IPS-18c (cell line): ENCODE measurements around the gene CAPN7.
"Not testable (repeated sequence)": the region's sequence is repeated elsewhere in the genome, so short reads cannot be mapped to it uniquely, and the experiment has no call there.

ENCODE experiments used
- H3K4me3 ChIP-seq: 2 replicates; pipeline ENCODE4 v1.7.0; 2013; ENCODE audit warnings: low read depth, mild to moderate bottlenecking, low read length, moderate library complexity; ENCODE audit not compliant: insufficient read depth
- H3K9me3 ChIP-seq: one replicate; pipeline ENCODE4 v1.6.1; 2013; ENCODE audit warnings: mild to moderate bottlenecking, low read length, moderate library complexity; ENCODE audit not compliant: control insufficient read depth, insufficient read depth

Gene CAPN7

DNA sequence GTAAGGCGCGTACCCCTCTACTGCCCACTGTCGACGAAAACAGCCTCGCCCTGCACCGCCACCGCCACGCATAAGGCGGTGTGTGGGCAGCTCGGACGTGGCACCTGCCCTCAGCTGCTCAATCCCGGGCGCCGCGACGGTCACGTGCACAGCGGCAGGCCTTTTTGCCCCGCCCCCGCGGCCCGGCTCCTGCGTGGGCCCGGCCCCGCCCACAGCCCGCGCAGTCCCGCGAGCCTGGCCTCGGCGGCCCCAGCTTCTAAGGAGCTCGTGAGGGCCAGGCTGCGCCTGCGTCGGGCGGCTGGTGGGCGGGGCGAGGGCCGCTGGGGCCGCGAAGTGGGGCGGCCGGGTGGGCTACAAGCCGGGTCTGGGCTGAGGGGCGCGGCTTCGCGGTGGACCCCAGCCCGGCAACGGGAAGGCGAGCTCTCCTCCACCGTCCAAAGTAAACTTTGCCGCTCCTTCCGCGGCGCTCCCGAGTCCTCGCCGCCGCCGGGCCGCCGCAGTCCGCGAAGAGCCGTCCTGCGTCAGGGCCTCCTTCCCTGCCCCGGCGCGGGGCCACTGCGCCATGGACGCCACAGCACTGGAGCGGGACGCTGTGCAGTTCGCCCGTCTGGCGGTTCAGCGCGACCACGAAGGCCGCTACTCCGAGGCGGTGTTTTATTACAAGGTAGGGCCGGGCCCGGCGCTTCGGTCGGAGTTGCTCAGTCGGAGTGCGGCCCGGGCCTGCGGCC, at the start of gene CAPN7:
Gene CAPN7, plus strand, starts transcription at position 313 of the 728 bp plus-strand sequence. Its CDS starts 250 bp downstream, at position 563.
- Histone ChIP-seq H3K9me3 (no peaks in the 10 kb centered on the region), H3K4me3 (peak within 1 kb of the TSS; percentile 91)

GRCh38 chr3:15157441-15157840, 48.6 kb upstream of the CAPN7 start:
- Histone ChIP-seq H3K4me3 (no peak overlapping the region), H3K9me3 (no peaks in the 10 kb centered on the region)

DNA sequence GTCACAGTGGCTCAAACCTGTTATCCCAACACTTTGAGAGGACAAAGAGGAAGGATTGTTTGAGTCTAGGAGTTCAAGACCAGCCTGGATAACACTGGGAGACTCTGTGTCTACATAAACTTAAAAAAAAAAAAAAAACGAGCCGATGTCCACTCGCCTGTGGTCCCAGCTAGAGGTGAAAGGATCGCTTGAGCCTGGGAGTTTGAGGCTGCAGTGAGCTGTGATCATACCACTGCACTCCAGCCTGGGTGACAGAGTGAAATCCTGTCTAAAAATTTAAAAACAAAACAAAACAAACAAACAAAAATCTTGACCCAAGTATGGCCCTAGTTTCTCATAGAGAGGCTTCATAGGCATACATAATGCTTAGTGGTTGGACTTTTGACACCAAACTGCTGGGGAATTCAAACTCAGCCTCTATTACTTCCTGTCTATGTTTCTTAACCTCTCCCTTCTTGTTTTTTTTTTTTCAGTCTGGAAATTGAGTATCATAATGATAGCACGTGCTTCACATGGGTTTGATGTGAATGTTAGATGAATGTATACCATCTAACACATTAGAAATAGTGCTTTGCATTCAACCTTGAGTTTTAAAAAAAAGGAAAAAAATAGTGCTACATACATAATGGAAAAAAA, 46.4 kb upstream of the CAPN7 start:
- Histone ChIP-seq H3K9me3 (no peaks in the 10 kb centered on the region), H3K4me3 (no peak overlapping the region)

GRCh38 chr3:15160662-15161061, 45.4 kb upstream of the CAPN7 start:
- no peak overlapping the region for H3K4me3 ChIP-seq
- H3K9me3 ChIP-seq, result peaks cover 3% of the 10 kb centered on the region

GRCh38 chr3:15161133-15161532, 44.9 kb upstream of the CAPN7 start:
- H3K4me3 ChIP-seq, result no peak overlapping the region
- H3K9me3 ChIP-seq, result peaks cover 3% of the 10 kb centered on the region

DNA sequence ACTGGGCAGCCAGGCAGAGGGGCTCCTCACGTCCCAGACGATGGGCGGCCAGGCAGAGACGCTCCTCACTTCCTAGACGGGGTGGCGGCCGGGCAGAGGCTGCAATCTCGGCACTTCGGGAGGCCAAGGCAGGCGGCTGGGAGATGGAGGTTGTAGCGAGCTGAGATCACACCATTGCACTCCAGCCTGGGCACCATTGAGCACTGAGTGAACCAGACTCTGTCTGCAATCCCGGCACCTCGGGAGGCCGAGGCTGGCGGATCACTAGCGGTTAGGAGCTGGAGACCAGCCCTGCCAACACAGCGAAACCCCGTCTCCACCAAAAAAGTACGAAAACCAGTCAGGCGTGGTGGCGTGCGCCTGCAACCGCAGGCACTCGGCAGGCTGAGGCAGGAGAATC, 42.4 kb upstream of the CAPN7 start:
- not testable (repeated sequence) for H3K9me3 ChIP-seq, H3K4me3 ChIP-seq

GRCh38 chr3:15164340-15164739, 41.7 kb upstream of the CAPN7 start:
- H3K9me3 ChIP-seq, result peaks cover 3% of the 10 kb centered on the region
- H3K4me3 ChIP-seq, result no peak overlapping the region

- 0 out of 2 replicates have a peak overlapping the region, but pooled peaks have one; percentile 0 for H3K4me3 ChIP-seq
- H3K9me3 ChIP-seq, result peaks cover 3% of the 10 kb centered on the region
Measured at GRCh38 chr3:15165061-15165460, 41.0 kb upstream of the CAPN7 start.

- not testable (repeated sequence) for H3K4me3 ChIP-seq, H3K9me3 ChIP-seq
Measured at GRCh38 chr3:15166391-15166790, 39.7 kb upstream of the CAPN7 start.

GRCh38 chr3:15171096-15171495, 35.0 kb upstream of the CAPN7 start:
- no peak overlapping the region for H3K4me3 ChIP-seq
- no peaks in the 10 kb centered on the region for H3K9me3 ChIP-seq

DNA sequence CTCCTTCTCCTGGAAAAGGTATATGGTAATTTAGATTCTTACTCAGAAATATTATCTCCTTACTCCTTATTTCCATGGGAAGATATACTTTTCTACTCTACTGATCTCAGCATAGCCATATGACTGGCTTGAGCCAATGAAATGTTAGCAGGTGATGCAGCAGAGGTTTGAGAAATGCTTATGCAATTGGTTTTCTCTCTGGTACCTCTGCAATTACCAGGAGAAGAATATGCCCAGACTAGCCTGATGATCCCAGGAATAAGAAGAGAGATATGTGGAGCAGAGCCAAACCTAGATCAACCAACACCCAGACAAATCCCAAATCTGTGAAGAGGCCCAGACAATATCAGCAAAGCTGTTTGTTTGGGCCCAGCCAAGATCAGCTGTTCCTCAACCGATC, 33.2 kb upstream of the CAPN7 start:
- peaks cover 2% of the 10 kb centered on the region for H3K9me3 ChIP-seq
- H3K4me3 ChIP-seq, result no peak overlapping the region

DNA sequence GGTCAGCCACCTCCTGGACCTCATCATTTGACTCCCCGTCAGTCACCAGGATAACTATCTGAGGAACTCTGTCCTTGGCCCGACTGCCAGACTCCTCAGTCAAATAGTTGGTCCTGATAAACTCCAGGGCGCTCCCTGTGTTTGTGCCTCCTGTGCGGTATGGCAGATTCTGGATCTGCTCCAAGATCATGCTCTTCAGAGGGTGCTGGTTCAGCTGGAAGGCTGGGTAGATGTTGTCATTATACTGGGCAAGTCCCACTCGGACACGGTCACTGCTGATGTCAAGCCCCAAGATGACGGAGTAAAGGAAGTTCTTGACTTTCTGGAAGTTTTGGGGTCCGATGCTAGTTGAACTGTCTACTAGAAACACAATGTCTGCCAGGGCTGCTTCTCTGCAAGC, 31.1 kb upstream of the CAPN7 start:
- H3K4me3 ChIP-seq, result no peak overlapping the region
- peaks cover 2% of the 10 kb centered on the region for H3K9me3 ChIP-seq

DNA sequence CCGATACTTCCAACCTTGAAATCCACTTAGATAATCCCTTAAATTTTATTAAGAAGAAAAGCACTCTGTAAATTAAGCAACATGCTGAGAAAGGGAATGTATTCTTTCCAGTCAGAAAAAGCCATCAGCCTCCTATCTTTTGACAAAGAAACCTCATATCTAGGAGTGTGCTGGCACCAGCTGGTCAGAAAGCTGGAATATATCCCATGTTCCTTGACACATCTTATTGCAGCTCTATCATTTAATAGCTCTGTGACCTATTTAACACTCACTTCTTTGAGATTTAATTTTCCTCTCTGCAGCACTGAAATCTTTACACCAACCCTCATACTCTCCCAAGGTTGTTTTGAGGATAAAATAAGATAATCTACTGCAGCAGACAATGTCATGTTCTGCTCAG, 30.4 kb upstream of the CAPN7 start:
- H3K9me3 ChIP-seq, result peaks cover 2% of the 10 kb centered on the region
- H3K4me3 ChIP-seq, result no peak overlapping the region

GRCh38 chr3:15180042-15180611, 25.9 kb upstream of the CAPN7 start:
- Histone ChIP-seq H3K4me3 (no peak overlapping the region), H3K9me3 (peaks cover 2% of the 10 kb centered on the region)

DNA sequence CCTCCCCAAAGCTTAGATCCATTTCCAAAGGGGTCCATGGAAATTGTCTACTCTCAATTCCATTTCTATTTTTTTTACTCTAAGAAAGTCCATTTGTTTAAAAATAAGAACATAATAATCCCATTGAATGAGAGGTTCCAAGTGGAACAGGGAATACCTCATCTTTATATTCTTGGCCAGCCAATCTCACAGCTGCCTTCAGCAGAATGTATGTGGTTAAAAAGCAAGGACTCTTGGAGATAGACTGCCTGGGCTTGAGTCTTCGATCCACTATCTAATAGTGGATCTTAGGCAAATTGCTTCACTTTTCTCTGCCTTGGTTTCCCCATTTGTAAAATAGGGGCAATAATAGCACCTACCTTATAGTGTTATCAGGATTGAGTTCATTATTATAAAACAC, 24.5 kb upstream of the CAPN7 start:
- Histone ChIP-seq H3K9me3 (peaks cover 2% of the 10 kb centered on the region), H3K4me3 (no peak overlapping the region)

DNA sequence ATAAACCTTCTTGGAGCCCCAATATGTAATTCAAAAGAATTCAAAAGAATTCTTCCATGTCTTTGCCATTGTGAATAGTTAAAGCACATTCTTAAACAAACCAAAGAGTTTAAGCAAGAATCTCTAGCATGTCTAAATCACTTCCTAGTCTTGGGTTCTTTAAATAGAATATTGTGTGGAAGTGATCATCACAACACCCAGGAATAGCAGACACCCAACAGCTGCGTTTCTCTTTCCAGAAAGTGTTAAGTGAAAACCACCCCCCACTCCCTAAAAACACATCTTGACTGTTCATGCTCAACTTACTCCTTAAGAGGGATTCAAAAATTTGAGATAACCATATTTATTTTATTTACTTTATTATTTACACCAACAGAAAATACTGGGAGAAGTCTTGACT, 24.1 kb upstream of the CAPN7 start:
- Histone ChIP-seq H3K4me3 (no peak overlapping the region), H3K9me3 (peaks cover 2% of the 10 kb centered on the region)

- no peaks in the 10 kb centered on the region for H3K9me3 ChIP-seq
Measured at GRCh38 chr3:15183011-15183410, 23.0 kb upstream of the CAPN7 start.

GRCh38 chr3:15185404-15185803, 20.6 kb upstream of the CAPN7 start:
- H3K9me3 ChIP-seq, result no peaks in the 10 kb centered on the region
- no peak overlapping the region for H3K4me3 ChIP-seq

More at GRCh38 chr3:15183011-15183410, 23.0 kb upstream of the CAPN7 start:
- no peak overlapping the region for H3K4me3 ChIP-seq
